Measurements from ENCODE around the gene MEP1B. TPM values are rescaled to one million over a fixed set of nuclear protein-coding genes. Genes with fewer than 3 reads are reported as not detected.

MEP1B gene
- total and polyA plus RNA-seq, 2 experiments from 2014 or later, result not detected

DNA sequence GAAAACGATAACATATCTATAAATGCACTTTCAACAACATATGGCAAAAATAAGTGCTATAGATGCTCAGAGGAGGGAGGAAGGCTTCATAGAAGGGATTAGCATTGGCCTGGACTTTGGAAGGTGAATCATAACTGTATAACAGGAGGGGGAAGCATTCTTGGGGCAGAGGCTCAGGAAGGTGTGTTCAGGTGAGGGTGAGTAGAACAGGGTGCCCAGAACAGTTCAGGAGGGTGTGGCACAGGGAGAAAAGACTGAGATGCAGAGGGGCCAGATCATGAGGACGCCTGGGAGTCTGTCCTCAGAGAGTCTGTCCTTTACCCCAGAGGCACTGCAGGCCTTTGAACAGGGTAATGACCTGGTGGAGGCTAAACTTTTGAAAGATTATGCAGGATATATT, 29.3 kb upstream of the MEP1B start (continued):
- TF ChIP-seq, protein P1, sequence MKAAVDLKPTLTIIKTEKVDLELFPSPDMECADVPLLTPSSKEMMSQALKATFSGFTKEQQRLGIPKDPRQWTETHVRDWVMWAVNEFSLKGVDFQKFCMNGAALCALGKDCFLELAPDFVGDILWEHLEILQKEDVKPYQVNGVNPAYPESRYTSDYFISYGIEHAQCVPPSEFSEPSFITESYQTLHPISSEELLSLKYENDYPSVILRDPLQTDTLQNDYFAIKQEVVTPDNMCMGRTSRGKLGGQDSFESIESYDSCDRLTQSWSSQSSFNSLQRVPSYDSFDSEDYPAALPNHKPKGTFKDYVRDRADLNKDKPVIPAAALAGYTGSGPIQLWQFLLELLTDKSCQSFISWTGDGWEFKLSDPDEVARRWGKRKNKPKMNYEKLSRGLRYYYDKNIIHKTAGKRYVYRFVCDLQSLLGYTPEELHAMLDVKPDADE (IDR thresholded peaks at IDR 0.05), result no peak
- TF ChIP-seq NANOG (IDR thresholded peaks at IDR 0.05; ENCODE audit: borderline replicate concordance), result no peak
- TF ChIP-seq, protein P2, sequence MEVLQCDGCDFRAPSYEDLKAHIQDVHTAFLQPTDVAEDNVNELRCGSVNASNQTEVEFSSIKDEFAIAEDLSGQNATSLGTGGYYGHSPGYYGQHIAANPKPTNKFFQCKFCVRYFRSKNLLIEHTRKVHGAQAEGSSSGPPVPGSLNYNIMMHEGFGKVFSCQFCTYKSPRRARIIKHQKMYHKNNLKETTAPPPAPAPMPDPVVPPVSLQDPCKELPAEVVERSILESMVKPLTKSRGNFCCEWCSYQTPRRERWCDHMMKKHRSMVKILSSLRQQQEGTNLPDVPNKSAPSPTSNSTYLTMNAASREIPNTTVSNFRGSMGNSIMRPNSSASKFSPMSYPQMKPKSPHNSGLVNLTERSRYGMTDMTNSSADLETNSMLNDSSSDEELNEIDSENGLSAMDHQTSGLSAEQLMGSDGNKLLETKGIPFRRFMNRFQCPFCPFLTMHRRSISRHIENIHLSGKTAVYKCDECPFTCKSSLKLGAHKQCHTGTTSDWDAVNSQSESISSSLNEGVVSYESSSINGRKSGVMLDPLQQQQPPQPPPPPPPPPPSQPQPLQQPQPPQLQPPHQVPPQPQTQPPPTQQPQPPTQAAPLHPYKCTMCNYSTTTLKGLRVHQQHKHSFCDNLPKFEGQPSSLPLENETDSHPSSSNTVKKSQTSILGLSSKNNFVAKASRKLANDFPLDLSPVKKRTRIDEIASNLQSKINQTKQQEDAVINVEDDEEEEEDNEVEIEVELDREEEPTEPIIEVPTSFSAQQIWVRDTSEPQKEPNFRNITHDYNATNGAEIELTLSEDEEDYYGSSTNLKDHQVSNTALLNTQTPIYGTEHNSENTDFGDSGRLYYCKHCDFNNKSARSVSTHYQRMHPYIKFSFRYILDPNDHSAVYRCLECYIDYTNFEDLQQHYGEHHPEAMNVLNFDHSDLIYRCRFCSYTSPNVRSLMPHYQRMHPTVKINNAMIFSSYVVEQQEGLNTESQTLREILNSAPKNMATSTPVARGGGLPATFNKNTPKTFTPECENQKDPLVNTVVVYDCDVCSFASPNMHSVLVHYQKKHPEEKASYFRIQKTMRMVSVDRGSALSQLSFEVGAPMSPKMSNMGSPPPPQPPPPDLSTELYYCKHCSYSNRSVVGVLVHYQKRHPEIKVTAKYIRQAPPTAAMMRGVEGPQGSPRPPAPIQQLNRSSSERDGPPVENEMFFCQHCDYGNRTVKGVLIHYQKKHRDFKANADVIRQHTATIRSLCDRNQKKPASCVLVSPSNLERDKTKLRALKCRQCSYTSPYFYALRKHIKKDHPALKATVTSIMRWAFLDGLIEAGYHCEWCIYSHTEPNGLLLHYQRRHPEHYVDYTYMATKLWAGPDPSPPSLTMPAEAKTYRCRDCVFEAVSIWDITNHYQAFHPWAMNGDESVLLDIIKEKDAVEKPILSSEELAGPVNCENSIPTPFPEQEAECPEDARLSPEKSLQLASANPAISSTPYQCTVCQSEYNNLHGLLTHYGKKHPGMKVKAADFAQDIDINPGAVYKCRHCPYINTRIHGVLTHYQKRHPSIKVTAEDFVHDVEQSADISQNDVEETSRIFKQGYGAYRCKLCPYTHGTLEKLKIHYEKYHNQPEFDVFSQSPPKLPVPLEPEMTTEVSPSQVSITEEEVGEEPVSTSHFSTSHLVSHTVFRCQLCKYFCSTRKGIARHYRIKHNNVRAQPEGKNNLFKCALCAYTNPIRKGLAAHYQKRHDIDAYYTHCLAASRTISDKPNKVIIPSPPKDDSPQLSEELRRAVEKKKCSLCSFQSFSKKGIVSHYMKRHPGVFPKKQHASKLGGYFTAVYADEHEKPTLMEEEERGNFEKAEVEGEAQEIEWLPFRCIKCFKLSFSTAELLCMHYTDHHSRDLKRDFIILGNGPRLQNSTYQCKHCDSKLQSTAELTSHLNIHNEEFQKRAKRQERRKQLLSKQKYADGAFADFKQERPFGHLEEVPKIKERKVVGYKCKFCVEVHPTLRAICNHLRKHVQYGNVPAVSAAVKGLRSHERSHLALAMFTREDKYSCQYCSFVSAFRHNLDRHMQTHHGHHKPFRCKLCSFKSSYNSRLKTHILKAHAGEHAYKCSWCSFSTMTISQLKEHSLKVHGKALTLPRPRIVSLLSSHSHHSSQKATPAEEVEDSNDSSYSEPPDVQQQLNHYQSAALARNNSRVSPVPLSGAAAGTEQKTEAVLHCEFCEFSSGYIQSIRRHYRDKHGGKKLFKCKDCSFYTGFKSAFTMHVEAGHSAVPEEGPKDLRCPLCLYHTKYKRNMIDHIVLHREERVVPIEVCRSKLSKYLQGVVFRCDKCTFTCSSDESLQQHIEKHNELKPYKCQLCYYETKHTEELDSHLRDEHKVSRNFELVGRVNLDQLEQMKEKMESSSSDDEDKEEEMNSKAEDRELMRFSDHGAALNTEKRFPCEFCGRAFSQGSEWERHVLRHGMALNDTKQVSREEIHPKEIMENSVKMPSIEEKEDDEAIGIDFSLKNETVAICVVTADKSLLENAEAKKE (CRISPR knock-in tag; IDR thresholded peaks at IDR 0.05), result no peak

DNA sequence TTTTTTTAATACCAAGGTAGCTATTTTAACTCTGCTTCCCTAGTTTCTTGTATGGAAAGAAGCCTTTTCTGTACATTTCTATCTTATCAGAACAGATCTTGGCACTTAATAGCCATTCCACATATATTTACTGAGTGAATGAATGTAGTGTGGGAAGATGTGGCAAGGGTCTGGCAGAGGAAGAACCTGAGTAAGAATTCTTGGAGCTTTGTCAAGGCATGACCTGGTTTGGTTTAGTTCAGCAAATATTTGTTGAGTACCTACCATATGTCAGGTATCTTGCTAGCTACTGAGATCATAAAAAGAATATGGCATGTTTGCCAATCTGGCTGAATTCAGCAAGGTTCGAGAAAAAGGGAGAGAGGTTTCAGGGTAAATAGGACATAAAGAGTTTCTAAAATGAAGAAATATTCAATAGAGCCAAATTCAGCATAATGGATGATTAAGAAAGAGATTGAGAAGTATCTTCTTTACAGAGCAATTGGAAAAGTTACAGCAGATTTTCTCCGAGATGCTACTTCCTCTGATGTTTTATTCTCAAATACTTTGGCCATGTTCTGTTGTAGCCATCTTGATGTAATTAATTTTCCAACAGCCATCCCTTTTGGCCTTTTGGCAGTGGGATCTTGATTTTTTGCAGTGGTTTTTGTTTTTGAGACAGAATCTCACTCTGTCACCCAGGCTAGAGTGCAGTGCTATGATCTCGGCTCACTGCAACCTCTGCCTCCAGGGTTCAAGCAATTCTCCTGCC, 21.7 kb upstream of the MEP1B start:
- Histone ChIP-seq H4K20me1 (replicated peaks; ENCODE audit: insufficient read depth) (no peaks in the 10 kb centered on the region), H3K4me1 (ENCODE audit: insufficient read depth) (no peaks in the 10 kb centered on the region), H3K27me3 (ENCODE audit: insufficient read depth) (no peaks in the 10 kb centered on the region), H3K79me2 (replicated peaks; ENCODE audit: insufficient read depth) (no peaks in the 10 kb centered on the region), H3K27ac (ENCODE audit: low read depth) (no peak overlapping the region), H3F3A (replicated peaks; ENCODE audit: low read depth) (no peaks in the 10 kb centered on the region), H3K4me3 (no peak overlapping the region), H3K9me2 (ENCODE audit: insufficient read depth) (peaks cover 2% of the 10 kb centered on the region; the same call in 1 of the 2 replicates), H3K4me2 (no peak overlapping the region), H2AFZ (no peak overlapping the region), H3K36me3 (ENCODE audit: insufficient read depth) (no peaks in the 10 kb centered on the region)
- no peak overlapping the region for H3K27ac Mint-ChIP-seq
- H3K36me3 Mint-ChIP-seq (ENCODE audit: low read depth), result no peaks in the 10 kb centered on the region
- no peaks in the 10 kb centered on the region for H3K27me3 Mint-ChIP-seq (ENCODE audit: insufficient read depth, low read depth, poor library complexity)
- no peak for ATAC-seq
- peaks cover 3% of the 10 kb centered on the region; the same call in 1 of the 3 replicates for H3K9me3 Mint-ChIP-seq
- no peaks in the 10 kb centered on the region for H3K4me1 Mint-ChIP-seq
- H3K4me3 Mint-ChIP-seq, result no peak overlapping the region
- no peak for DNase-seq (ENCODE audit: low spot score)
- TF ChIP-seq, protein P3, sequence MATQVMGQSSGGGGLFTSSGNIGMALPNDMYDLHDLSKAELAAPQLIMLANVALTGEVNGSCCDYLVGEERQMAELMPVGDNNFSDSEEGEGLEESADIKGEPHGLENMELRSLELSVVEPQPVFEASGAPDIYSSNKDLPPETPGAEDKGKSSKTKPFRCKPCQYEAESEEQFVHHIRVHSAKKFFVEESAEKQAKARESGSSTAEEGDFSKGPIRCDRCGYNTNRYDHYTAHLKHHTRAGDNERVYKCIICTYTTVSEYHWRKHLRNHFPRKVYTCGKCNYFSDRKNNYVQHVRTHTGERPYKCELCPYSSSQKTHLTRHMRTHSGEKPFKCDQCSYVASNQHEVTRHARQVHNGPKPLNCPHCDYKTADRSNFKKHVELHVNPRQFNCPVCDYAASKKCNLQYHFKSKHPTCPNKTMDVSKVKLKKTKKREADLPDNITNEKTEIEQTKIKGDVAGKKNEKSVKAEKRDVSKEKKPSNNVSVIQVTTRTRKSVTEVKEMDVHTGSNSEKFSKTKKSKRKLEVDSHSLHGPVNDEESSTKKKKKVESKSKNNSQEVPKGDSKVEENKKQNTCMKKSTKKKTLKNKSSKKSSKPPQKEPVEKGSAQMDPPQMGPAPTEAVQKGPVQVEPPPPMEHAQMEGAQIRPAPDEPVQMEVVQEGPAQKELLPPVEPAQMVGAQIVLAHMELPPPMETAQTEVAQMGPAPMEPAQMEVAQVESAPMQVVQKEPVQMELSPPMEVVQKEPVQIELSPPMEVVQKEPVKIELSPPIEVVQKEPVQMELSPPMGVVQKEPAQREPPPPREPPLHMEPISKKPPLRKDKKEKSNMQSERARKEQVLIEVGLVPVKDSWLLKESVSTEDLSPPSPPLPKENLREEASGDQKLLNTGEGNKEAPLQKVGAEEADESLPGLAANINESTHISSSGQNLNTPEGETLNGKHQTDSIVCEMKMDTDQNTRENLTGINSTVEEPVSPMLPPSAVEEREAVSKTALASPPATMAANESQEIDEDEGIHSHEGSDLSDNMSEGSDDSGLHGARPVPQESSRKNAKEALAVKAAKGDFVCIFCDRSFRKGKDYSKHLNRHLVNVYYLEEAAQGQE (IDR thresholded peaks at IDR 0.05; ENCODE audit: unreplicated experiment), result no peak
- TF ChIP-seq EZH2phosphoT487 (IDR thresholded peaks at IDR 0.05; ENCODE audit: unreplicated experiment) (no peak), POLR2AphosphoS5 (IDR thresholded peaks at IDR 0.05; ENCODE audit: low read depth) (no peak), ZNF114 (CRISPR knock-in tag; IDR thresholded peaks at IDR 0.05) (no peak)
- TF ChIP-seq, protein P4, sequence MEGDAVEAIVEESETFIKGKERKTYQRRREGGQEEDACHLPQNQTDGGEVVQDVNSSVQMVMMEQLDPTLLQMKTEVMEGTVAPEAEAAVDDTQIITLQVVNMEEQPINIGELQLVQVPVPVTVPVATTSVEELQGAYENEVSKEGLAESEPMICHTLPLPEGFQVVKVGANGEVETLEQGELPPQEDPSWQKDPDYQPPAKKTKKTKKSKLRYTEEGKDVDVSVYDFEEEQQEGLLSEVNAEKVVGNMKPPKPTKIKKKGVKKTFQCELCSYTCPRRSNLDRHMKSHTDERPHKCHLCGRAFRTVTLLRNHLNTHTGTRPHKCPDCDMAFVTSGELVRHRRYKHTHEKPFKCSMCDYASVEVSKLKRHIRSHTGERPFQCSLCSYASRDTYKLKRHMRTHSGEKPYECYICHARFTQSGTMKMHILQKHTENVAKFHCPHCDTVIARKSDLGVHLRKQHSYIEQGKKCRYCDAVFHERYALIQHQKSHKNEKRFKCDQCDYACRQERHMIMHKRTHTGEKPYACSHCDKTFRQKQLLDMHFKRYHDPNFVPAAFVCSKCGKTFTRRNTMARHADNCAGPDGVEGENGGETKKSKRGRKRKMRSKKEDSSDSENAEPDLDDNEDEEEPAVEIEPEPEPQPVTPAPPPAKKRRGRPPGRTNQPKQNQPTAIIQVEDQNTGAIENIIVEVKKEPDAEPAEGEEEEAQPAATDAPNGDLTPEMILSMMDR (conservative IDR thresholded peaks at IDR 0.05; ENCODE audit: low read depth in 2 of 2), result no peak

Data from GM23338 (cell line).